Kidney capillary endothelial cell (primary cell): ENCODE measurements around the gene CC2D1B.

Experiments
- DNase-seq: peaks from one replicate; pipeline ENCODE4 v3.0.0-alpha.2; 2018; ENCODE audit warnings: low spot score

Gene CC2D1B

GRCh38 chr1:52358851-52359497 is 7.0 kb downstream of the CC2D1B start:
- no peak for DNase-seq

DNA sequence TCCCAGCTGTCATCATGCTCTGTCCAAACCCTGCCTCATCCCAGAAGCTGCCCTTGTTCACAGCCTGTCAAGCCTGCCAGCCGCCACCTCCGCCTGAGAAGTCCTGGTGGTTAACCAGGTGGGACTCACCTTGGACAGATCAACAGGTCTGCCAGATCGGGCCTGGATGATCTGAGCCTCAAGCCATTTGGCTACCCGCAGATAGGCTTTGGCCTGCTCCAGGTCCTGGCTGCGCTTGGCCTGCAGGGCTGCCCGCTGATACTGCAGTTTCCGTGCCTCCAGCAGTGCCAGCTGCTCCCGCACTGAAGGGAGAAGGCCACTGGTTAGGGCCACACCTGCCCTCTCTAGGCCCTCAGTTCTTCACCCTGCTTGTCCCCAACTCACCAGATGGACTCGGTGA is 8.6 kb downstream of the CC2D1B start:
- no peak for DNase-seq

GRCh38 chr1:52356818-52357355 is 9.1 kb downstream of the CC2D1B start:
- DNase-seq: no peak

- no peak for DNase-seq
Observed at GRCh38 chr1:52355847-52356505, 10.0 kb downstream of the CC2D1B start.

DNA sequence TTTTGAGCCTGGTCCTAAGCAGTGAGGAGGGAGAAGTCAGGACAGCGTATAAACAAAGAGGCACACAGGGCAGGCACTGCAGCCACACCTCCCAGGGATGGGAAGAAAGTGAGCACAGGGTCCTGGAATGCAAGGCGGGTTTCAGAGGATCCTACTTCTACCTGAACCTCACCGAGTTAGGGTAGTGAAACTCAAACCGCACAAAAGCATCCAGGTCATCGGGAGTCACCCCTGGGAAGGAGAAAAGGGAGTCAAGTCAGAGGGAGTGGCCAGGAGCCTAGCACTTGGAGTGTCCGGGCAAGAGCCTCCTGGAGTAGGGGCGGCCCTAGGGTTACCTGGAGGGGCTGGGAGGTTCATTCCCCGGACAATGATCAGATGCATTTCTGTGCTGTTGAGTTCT is 10.6 kb downstream of the CC2D1B start:
- no peak for DNase-seq

DNA sequence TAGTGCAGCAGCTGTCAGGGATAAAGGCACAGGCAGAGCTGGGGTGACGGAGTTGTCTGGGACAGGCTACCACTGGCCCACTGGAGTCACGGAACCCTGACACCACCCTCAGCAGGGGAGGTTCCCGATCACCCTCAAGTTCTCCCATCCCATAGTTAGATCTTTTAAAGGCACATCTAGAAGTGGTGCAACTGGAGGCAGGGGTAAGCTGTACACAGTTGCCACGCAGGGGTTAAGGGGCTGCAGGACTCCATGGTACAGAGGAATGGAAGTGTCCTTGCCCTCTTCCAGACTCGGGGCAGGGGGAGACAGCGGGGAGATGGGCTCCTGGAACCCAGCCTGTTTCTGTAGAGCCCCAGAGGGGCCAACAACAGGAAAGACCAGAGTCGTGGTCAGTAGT is 13.3 kb downstream of the CC2D1B start:
- no peak for DNase-seq

GRCh38 chr1:52348704-52349300 is 17.2 kb downstream of the CC2D1B start:
- peak; percentile 16 for DNase-seq

DNA sequence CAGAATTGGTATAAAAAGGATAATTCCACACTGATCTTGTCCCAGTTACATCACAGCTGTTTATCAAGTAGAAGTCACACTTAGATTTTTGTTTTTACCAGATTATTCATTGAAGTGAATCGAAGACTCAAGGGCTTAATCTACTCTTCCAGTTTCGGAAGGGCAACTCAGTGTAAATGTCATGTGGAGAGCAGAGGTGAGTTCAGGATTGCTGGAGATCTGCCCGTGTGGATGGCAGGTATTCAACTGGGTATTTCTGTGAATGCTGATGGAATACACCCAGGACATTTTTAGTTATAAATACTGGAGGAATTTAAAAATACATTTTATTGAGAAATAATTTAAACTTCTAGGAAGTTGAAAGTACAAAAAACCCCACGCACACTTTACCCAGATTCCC is 19.4 kb downstream of the CC2D1B start:
- DNase-seq: no peak

DNA sequence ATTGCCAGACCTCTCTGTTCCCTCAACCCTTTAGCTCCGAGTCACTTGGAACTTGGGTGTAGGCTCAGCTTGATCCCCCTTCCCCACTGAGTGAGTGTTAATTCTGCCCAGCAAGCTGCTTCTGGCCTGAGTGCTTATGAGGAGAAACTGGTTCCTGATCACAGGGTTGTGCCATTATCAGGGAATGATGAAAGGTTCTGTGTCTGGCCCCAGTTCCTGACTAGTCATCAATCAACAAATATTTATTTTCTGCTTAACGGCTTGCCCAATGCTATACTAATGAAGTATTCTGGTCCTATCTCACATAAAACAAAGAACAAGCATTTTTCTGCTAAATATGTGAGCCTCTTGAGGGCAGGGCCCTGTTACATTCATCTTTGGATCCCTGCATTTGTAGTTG is 20.8 kb downstream of the CC2D1B start:
- no peak for DNase-seq

- DNase-seq: no peak
Observed at GRCh38 chr1:52343979-52344378, 22.0 kb downstream of the CC2D1B start.

- no peak for DNase-seq
Observed at GRCh38 chr1:52341655-52342260, 24.2 kb downstream of the CC2D1B start.

- no peak for DNase-seq
Observed at GRCh38 chr1:52337439-52337838, 28.6 kb downstream of the CC2D1B start.

GRCh38 chr1:52334906-52335528 is 31.0 kb downstream of the CC2D1B start:
- DNase-seq: no peak

DNA sequence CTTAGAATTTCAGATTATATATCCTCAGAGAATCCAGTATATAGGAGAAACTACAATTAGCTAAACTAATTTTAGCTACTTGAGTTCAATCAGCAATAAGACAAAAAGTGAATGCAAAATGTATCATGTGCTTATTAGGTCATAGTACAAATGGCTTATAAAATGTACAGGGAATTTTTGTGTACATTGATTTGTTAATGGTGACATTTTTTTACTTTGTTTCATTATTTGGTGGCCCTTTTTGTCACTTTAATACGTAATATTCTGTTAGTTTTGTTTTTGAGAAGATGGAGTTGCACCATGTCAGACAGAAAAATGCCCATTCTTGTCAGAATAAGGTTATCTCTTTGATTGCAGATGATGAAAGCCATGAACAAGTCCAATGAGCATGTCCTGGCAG is 33.6 kb downstream of the CC2D1B start:
- DNase-seq: no peak

- DNase-seq: no peak
Observed at GRCh38 chr1:52328615-52329014, 37.4 kb downstream of the CC2D1B start.

DNA sequence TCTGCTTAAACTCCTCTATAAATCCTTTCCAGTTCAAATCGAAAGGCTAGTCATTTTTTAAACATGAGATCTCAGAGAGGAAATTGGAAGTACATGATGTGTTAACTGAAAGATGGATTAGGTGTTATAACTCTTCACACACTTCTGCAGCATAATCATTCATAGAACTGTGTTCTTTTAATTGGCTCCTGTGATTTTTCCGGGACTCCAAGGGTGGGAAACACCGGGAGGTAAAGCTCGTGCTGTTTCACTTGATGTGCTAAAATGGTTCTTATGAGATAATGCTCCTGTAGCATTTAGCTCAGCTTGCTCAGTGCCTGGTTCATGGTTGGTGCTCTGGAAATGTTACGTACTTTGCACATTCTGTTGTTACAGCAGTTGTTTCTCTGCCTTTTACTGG is 40.2 kb downstream of the CC2D1B start:
- DNase-seq: no peak

DNA sequence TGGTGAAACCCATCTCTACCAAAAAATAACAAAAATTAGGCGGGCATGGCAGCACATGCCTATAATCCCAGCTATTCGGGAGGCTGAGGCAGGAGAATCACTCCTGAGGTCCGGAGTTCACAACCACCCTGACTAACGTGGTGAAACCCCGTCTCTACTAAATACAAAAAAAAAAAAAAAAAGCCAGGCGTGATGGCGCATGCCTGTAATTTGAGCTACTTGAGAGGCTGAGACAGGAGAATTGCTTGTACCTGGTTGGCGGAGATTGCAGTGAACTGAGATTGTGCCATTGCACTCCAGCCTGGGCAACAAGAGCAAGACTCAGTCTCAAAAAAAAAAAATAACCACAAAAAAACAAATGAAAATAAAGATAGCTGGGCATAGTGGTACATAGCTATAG is 42.3 kb downstream of the CC2D1B start:
- no peak for DNase-seq

DNA sequence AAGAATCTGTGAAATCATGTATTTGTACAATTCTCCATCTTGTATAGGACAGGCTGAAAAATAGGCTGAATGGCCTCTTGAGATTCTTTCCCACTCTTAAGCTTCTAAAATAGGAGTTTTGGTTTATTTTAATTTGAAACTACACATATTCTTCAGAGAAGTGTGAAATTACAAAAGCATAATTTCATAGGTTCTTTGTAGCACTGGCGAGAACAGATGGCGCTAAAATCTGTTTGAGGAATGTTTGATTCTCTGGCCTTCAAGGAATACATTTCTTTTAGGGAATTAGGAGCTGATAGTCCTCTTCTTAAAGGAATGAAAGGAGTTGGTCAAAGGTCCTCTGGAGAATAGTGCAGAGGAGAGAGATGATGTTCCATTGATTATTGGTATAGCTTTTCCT is 44.9 kb downstream of the CC2D1B start:
- no peak for DNase-seq

DNA sequence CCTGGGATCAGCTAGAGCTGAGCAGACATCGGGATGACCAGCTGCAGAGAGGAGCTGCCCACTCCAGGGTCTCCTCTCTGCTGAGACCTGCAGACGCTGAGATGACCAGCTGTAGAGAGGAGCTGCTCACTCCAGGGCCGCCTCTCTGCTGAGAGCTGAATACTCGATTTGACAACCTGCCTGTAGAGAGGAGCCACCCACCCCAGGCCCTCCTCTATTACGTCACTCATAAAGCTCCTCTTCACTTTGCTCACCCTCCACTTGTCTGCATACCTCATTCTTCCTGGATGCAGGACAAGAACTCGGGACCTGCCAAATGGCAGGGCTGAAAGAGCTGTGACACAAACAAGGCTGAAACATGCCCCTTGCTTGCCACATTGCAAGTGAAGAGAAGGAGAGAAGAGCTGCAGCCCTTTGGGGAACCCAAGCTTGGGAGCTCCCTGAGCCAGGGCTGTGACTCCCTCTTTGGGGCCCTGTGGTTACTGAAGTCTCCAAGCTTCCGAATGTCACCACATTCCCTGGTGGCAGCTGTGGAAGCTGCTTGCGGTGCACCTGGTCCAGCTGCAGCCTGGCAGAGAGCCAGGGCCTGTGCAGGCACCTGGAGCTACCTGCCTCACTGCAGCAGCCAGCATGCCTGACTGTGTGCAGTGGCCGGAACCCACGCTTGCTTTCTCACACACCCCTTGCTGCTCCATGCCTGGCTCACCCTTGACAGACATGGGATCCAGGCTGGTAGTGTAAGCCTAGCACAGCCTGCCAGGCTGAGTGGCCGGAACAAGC is 59.6 kb downstream of the CC2D1B start:
- DNase-seq: no peak

DNA sequence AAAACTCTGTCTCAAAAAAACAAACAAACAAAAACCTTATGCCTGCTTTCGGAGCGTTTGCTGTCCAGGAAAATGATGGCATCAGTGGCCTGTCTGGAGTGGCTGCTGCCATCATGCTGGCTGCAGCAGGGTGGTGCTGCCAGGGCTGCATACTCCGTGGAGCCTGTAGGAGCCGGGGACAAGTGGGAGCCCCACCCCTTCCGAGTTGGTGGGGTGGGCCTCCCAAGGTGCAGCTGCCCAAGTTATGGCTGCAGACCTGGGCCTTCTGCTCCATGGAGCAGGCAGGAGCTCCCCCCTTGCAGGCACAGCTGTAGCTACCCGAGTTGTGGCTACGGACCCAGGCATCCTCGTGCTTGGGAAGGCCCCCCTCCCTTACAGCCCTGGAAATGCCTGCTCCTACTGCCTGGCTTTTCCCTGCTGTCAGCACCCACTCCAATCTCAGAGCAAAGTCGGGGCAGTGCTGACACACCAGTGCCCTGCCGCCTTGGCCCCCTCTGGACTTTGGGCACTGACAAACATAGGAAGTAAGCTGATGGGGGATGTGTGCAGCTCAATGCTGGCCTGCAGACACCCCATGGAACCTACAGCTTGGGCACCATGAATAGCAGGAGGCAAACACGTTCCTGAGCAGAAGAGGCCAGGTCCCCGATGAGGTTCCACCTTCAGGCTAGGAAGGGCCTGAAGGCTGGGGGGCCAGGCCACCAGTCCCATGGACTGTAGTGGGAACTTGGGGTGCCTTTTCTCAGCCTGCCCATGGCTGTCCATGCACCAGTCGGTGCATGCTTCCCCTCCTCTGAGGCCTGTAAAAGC is 60.4 kb downstream of the CC2D1B start:
- DNase-seq: no peak
